SU-DHL-6 (cell line): Measurements from ENCODE around the gene ATP2A3.

Source experiments
- H2AFZ ChIP-seq: fragments of 200-600 bp; sonication (generic); 2 replicates; pipeline ENCODE4 v1.6.1; 2014; ENCODE audit warnings: low read depth, mild to moderate bottlenecking, moderate library complexity, mixed read lengths, antibody characterized with exemption, low read length; ENCODE audit not compliant: severe bottlenecking
- H3F3A ChIP-seq: fragments of 200-600 bp; shearing (Covaris generic); 2 replicates; pipeline ENCODE4 v1.6.0; 2016; ENCODE audit warnings: antibody characterized with exemption, mild to moderate bottlenecking; ENCODE audit not compliant: insufficient read depth
- H3K27ac ChIP-seq: fragments of 200-600 bp; sonication (generic); 2 replicates; pipeline ENCODE4 v1.5.1; 2016; ENCODE audit warnings: low read depth, mild to moderate bottlenecking, low read length, moderate library complexity, mixed read lengths
- H3K27me3 ChIP-seq: fragments of 200-600 bp; sonication (generic), shearing (Covaris generic); 2 replicates; pipeline ENCODE4 v1.6.0; 2014; ENCODE audit warnings: mild to moderate bottlenecking, low read length
- H3K36me3 ChIP-seq: fragments of 200-600 bp; sonication (generic); 2 replicates; pipeline ENCODE4 v1.6.1; 2014; ENCODE audit warnings: mild to moderate bottlenecking, low read length, mixed read lengths
- H3K4me2 ChIP-seq: fragments of 300-600, 200-600 bp; shearing (Covaris generic), sonication (generic); 2 replicates; pipeline ENCODE4 v1.6.0; 2014; ENCODE audit warnings: low read length, low read depth, mild to moderate bottlenecking; ENCODE audit not compliant: poor library complexity, severe bottlenecking
- H3K4me3 ChIP-seq: fragments of 200-600 bp; sonication (generic); 2 replicates; pipeline ENCODE4 v1.5.1; 2014; ENCODE audit warnings: antibody characterized with exemption, low read length, mild to moderate bottlenecking, mixed read lengths; ENCODE audit not compliant: insufficient read depth, poor library complexity, severe bottlenecking
- H3K79me2 ChIP-seq: fragments of 200-600 bp; sonication (generic); 2 replicates; pipeline ENCODE4 v1.6.1; 2014; ENCODE audit warnings: mild to moderate bottlenecking, low read length, moderate library complexity; ENCODE audit not compliant: insufficient read depth
- H3K9ac ChIP-seq: fragments of 200-600 bp; sonication (generic); 2 replicates; pipeline ENCODE4 v1.7.0; 2014; ENCODE audit warnings: mild to moderate bottlenecking, low read length
- H3K9me2 ChIP-seq: fragments of 200-600 bp; sonication (generic); replicated peaks from 2 replicates; pipeline ENCODE4 v1.6.1; 2014; ENCODE audit warnings: low read length; ENCODE audit not compliant: insufficient read depth
- H3K9me3 ChIP-seq: fragments of 200-600 bp; sonication (generic); 2 replicates; pipeline ENCODE4 v1.6.1; 2014; ENCODE audit warnings: low read length, mixed read lengths; ENCODE audit not compliant: insufficient read depth
- H4K20me1 ChIP-seq: fragments of 200-600 bp; sonication (generic); 2 replicates; pipeline ENCODE4 v1.6.1; 2014; ENCODE audit warnings: low read depth, mild to moderate bottlenecking, antibody characterized with exemption, low read length, moderate library complexity, mixed read lengths
- CTCF ChIP-seq: fragments of 200-600 bp; sonication (generic); IDR thresholded peaks from one replicate; pipeline ENCODE4 v1.5.1; 2017; ENCODE audit warnings: antibody characterized with exemption, mild to moderate bottlenecking, low read length, moderate library complexity; ENCODE audit not compliant: insufficient read depth, poor library complexity, severe bottlenecking
- EZH2phosphoT487 ChIP-seq: fragments of 200-600 bp; sonication (generic), shearing (Covaris generic); conservative IDR thresholded peaks from 2 replicates; pipeline ENCODE4 v1.6.1; 2018; ENCODE audit warnings: mild to moderate bottlenecking, antibody characterized with exemption, low read length, moderate library complexity, mixed read lengths

ATP2A3 gene

GRCh38 chr17:3890878-3891219 lies 73.4 kb downstream of the ATP2A3 start:
- Histone ChIP-seq H4K20me1 (no peaks in the 10 kb centered on the region), H3K9ac (no peak overlapping the region), H2AFZ (no peak overlapping the region), H3K27me3 (no peaks in the 10 kb centered on the region), H3K9me3 (no peaks in the 10 kb centered on the region), H3K9me2 (no peaks in the 10 kb centered on the region), H3F3A (peaks cover 5% of the 10 kb centered on the region), H3K27ac (no peak overlapping the region), H3K36me3 (no peaks in the 10 kb centered on the region), H3K4me2 (no peak overlapping the region), H3K79me2 (no peaks in the 10 kb centered on the region), H3K4me3 (no peak overlapping the region)
- no peak for TF ChIP-seq EZH2phosphoT487
- TF ChIP-seq CTCF: no peak

GRCh38 chr17:3890082-3890877 lies 74.0 kb downstream of the ATP2A3 start:
- no peaks in the 10 kb centered on the region for H4K20me1 ChIP-seq
- no peaks in the 10 kb centered on the region for H3K36me3 ChIP-seq
- no peak overlapping the region for H3K9ac ChIP-seq
- H3K79me2 ChIP-seq: no peaks in the 10 kb centered on the region
- H3K9me3 ChIP-seq: no peaks in the 10 kb centered on the region
- H3F3A ChIP-seq: peaks cover 5% of the 10 kb centered on the region
- no peak overlapping the region for H3K4me3 ChIP-seq
- no peaks in the 10 kb centered on the region for H3K27me3 ChIP-seq
- H3K9me2 ChIP-seq: no peaks in the 10 kb centered on the region
- H3K27ac ChIP-seq: no peak overlapping the region
- TF ChIP-seq CTCF (no peak), EZH2phosphoT487 (no peak)
- H3K4me2 ChIP-seq: no peak overlapping the region
- no peak overlapping the region for H2AFZ ChIP-seq

- H3K36me3 ChIP-seq: no peaks in the 10 kb centered on the region
- H3K9ac ChIP-seq: no peak overlapping the region
- no peaks in the 10 kb centered on the region for H3K9me3 ChIP-seq
- no peak overlapping the region for H3K27ac ChIP-seq
- no peak overlapping the region for H3K4me2 ChIP-seq
- H2AFZ ChIP-seq: no peak overlapping the region
- H3F3A ChIP-seq: peaks cover 5% of the 10 kb centered on the region
- no peak for TF ChIP-seq CTCF
- TF ChIP-seq EZH2phosphoT487: no peak
- no peaks in the 10 kb centered on the region for H4K20me1 ChIP-seq
- no peaks in the 10 kb centered on the region for H3K27me3 ChIP-seq
- H3K9me2 ChIP-seq: no peaks in the 10 kb centered on the region
- no peak overlapping the region for H3K4me3 ChIP-seq
- H3K79me2 ChIP-seq: no peaks in the 10 kb centered on the region
Observed at GRCh38 chr17:3889325-3890012, 74.8 kb downstream of the ATP2A3 start.
